Ovary (tissue), 10 donors: Measurements from ENCODE around the gene TMEM178A. TPM values are rescaled to one million over a fixed set of nuclear protein-coding genes. Genes with fewer than 3 reads are reported as not detected.

Source experiments
- DNase-seq, 5 donors: peaks; one replicate each; pipeline ENCODE4 v3.0.0-alpha.2; 2019 to 2020
- H3K27ac ChIP-seq, 2 donors: fragments of 200-600 bp; one replicate each; pipeline versions ENCODE4 v1.5.1 to v1.8.0; 2019 to 2022
- H3K27me3 ChIP-seq: fragments of 200-600 bp; one replicate; pipeline ENCODE4 v1.8.0; 2022
- H3K36me3 ChIP-seq: fragments of 200-600 bp; sonication (generic); one replicate; pipeline ENCODE4 v1.5.1; 2019
- H3K4me1 ChIP-seq: one replicate; pipeline ENCODE4 v1.8.1; 2013; ENCODE audit warnings: mild to moderate bottlenecking, moderate library complexity; ENCODE audit not compliant: insufficient read depth
- H3K4me3 ChIP-seq: fragments of 200-600 bp; sonication (generic); one replicate; pipeline ENCODE4 v1.5.1; 2017
- H3K9me3 ChIP-seq, 2 donors: fragments of 200-600 bp in 1 of 2; sonication (generic) in 1 of 2; one replicate each; pipeline versions ENCODE4 v1.5.1 to v1.8.1; 2013 to 2019; ENCODE audit warnings: mild to moderate bottlenecking in 1 of 2, moderate library complexity in 1 of 2
- CTCF ChIP-seq, 3 donors: fragments of 450-650 bp in 2 of 3; fragments of 200-600 bp in 1 of 3; IDR thresholded peaks; one replicate each; pipeline versions ENCODE4 v1.5.1 to v1.8.0; 2016 to 2022; ENCODE audit warnings: antibody characterized with exemption in 3 of 3, mild to moderate bottlenecking in 1 of 3
- EP300 ChIP-seq: sonication (generic); formaldehyde crosslinking; IDR thresholded peaks from one replicate; pipeline ENCODE4 v1.6.1; 2017; ENCODE audit warnings: antibody characterized with exemption
- POLR2A ChIP-seq: fragments of 450-650 bp; IDR thresholded peaks from one replicate; pipeline ENCODE4 v1.6.1; 2017; ENCODE audit warnings: antibody characterized with exemption, mild to moderate bottlenecking, moderate library complexity
- WGBS, 3 donors: extraction: QIAGEN DNeasy Blood & Tissue Kit in 1 of 3; methylation state at CpG; one replicate each; pipeline versions ENCODE4 v1.1.5 to v1.1.7; 2013 to 2017; 5-methylcytosine and 5-hydroxymethylcytosine counted together
- intact Hi-C, 4 donors: fragments of 100-400 bp; cut with DNase I; formaldehyde crosslinking; loops; one replicate each; pipeline versions ENCODE4 v1.11.0 to v1.15.1; 2022 to 2023
- long read RNA-seq, 3 donors: library from polyadenylated mRNA in 2 of 3; unstranded in 2 of 3; transcript quantifications; one replicate each; pipeline ENCODE4 v2.0.0 and lab custom pipeline, GENCODE V29; 2021 to 2026
- polyA plus RNA-seq, 2 donors: library from polyadenylated mRNA; stranded (reverse); fragments of 200-250 nt in 1 of 2; fragments of 350-450 nt in 1 of 2; fragmentation: Illumina TruSeq in 1 of 2; extraction: RNeasy Lipid Tissue Mini Kit (QIAGEN cat#74804) in 1 of 2; gene quantifications; one replicate each; pipeline ENCODE4 v1.2.3, GENCODE V29; 2013 to 2014
- total RNA-seq, 7 donors: library from RNA; depleted of rRNA in 2 of 7; stranded (reverse); fragments of >200 nt in 2 of 7; fragmentation: NEBNext Ultra II Directional in 3 of 7; extraction: Animal tissue kit (Norgen Biotek cat#: 25700) in 3 of 7; gene quantifications; one replicate each; pipeline versions ENCODE4 v1.1.0 to v1.2.4, GENCODE V29; 2016 to 2023
- donor health status: DM: no; HTN: no; CAD: no; lungs with moderate emphysema.
- donor health status: DM: no; HTN: no; CAD: no.
- donor health status: Bipolar disorder and iron deficiency.
- donor health status: DM: yes; HTN: yes; CAD: no.
- donor health status: DM: no; HTN: no; CAD: no.
- donor health status: DM: yes; HTN: yes; CAD: no.

TMEM178A gene
- total RNA-seq (1 to 10 TPM; 1.7 to 3.1 (median 2.6) TPM), polyA plus RNA-seq (1 to 10 TPM; 2.0 to 7.0 TPM)
- long read RNA-seq, donor 1, partial matches to known transcripts = 1 of 2 reads
- long read RNA-seq, donor 1, other reads (novel, unspliced or antisense) = 0 of 2 reads
- long read RNA-seq, donor 2, partial matches to known transcripts = 0 of 2 reads
- long read RNA-seq, donor 2, other reads (novel, unspliced or antisense) = 0 of 2 reads
- long read RNA-seq, donor 3, partial matches to known transcripts = 0 of 1 reads
- long read RNA-seq, donor 3, other reads (novel, unspliced or antisense) = 0 of 1 reads

GRCh38 chr2:39665811-39666490 lies at the start of gene TMEM178A:
Gene TMEM178A (plus strand): TSS chr2:39665917. CDS start chr2:39665975, 58 bp downstream.
- Histone ChIP-seq H3K4me3 (peak within 1 kb of the TSS; percentile 50), H3K27ac (peak within 1 kb of the TSS in 1 of 2 donors; percentile 6), H3K4me1 (peaks cover 3% of the 10 kb centered on the region), H3K36me3 (no peaks in the 10 kb centered on the region), H3K27me3 (no peaks in the 10 kb centered on the region), H3K9me3 (no peaks in the 10 kb centered on the region)
- 0 to 1% (median 0%) methylated on average over 36 to 88 of the region's 90 CpGs for WGBS, 3 donors
- DNase-seq = peak; percentile 11 to 50 (median 29)
- no peak for TF ChIP-seq CTCF (IDR thresholded peaks at IDR 0.05)
- TF ChIP-seq POLR2A = no peak
- no peak for TF ChIP-seq EP300
- intact Hi-C loops = no loop called here

DNA sequence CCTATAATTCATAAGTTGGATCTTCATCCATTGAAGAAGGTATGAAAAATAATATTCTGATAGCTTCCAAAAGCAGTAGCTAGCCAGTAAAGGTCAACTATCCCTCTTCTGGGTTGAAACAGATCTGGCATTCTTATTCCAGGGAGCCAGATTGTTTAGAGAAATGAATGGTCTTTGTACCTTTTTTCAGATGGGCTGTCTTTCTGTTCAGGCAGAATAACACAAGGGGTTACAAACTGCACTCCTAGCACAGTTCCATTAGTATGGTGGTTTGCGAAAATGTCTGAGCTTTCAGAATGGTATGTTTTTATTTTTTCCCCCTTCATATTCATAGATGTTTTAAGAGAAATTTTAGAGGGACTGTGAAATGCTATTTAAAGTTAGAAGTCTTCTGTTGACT lies 47.5 kb upstream of the TMEM178A start:
- no peaks in the 10 kb centered on the region for H3K9me3 ChIP-seq
- no peak overlapping the region for H3K27ac ChIP-seq
- TF ChIP-seq EP300 (no peak), POLR2A (no peak), CTCF (IDR thresholded peaks at IDR 0.05) (no peak)
- intact Hi-C loops = no loop called here
- H3K36me3 ChIP-seq = no peaks in the 10 kb centered on the region
- H3K4me1 ChIP-seq = peaks cover 2% of the 10 kb centered on the region
- H3K27me3 ChIP-seq = no peaks in the 10 kb centered on the region
- DNase-seq = no peak
- no peak overlapping the region for H3K4me3 ChIP-seq
- 86 to 96% (median 88%) methylated on average over 1 of the region's 1 CpG for WGBS, 3 donors

DNA sequence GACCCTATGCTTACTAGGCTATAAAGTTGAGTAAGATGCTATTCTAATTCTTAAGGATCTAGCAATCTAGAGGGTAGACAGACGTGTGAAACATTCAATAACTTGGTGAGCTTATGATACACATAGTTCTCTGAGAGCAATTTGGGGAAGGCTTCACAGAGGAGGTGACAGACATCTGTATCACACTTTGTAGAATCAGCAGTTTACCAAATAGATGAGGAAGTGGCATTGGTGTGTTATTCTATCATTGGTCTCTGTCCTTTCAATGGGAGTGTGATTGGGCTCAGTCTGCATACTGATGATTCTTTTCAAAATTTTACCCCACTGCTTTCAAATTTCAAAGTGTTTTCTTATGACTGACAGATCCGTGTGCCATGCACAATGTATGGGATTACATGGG lies 47.0 kb upstream of the TMEM178A start:
- Histone ChIP-seq H3K27me3 (no peaks in the 10 kb centered on the region), H3K36me3 (no peaks in the 10 kb centered on the region), H3K27ac (no peak overlapping the region), H3K4me3 (no peak overlapping the region), H3K9me3 (no peaks in the 10 kb centered on the region), H3K4me1 (peaks cover 2% of the 10 kb centered on the region)
- 89 to 94% (median 91%) methylated on average over 2 of the region's 2 CpGs for WGBS, 3 donors
- intact Hi-C loops = no loop called here
- TF ChIP-seq EP300 (no peak), CTCF (IDR thresholded peaks at IDR 0.05) (no peak), POLR2A (no peak)
- DNase-seq = no peak

GRCh38 chr2:39620067-39620466 lies 45.6 kb upstream of the TMEM178A start:
- DNase-seq = peak; percentile 61 to 81 (median 75)
- no peak overlapping the region for H3K27ac ChIP-seq
- H3K4me3 ChIP-seq = no peak overlapping the region

More at GRCh38 chr2:39620067-39620466, 45.6 kb upstream of the TMEM178A start:
- 5 to 7% (median 5%) methylated on average over 6 of the region's 6 CpGs for WGBS, 3 donors
- TF ChIP-seq CTCF (IDR thresholded peaks at IDR 0.05) (no peak), POLR2A (no peak), EP300 (no peak)
- Histone ChIP-seq H3K27me3 (no peaks in the 10 kb centered on the region), H3K36me3 (no peaks in the 10 kb centered on the region), H3K4me1 (peaks cover 2% of the 10 kb centered on the region), H3K9me3 (no peaks in the 10 kb centered on the region)
- intact Hi-C loops = no loop called here
